ENCODE data around the gene CPA4.
"Not testable (repeated sequence)": the region's sequence is repeated elsewhere in the genome, so short reads cannot be mapped to it uniquely, and the experiment has no call there.

Gene CPA4

GRCh38 chr7:130292682-130293257 lies at the start of gene CPA4:
Gene CPA4, plus strand, starts transcription at chr7:130293161. Its CDS starts 20 bp downstream, at chr7:130293181.
- DNase-seq: no peak

- not testable (repeated sequence) for DNase-seq
Observed at GRCh38 chr7:130243486-130243885, 49.5 kb upstream of the CPA4 start.

GRCh38 chr7:130246491-130246890 lies 46.5 kb upstream of the CPA4 start:
- DNase-seq: not testable (repeated sequence)

DNA sequence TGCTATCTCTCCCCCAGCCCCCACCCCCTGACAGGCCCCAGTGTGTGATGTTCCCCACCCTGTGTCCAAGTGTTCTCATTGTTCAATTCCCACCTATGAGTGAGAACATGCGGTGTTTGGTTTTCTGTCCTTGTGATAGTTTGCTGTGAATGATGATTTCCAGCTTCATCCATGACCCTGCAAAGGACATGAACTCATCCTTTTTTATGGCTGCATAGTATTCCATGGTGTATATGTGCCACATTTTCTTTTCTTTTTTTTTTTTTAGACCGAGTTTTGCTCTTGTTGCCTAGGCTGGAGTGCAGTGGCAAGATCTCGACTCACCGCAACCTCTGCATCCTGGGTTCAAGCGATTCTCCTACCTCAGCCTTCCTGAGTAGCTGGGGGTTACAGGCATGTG lies 44.1 kb upstream of the CPA4 start:
- DNase-seq: not testable (repeated sequence)

DNA sequence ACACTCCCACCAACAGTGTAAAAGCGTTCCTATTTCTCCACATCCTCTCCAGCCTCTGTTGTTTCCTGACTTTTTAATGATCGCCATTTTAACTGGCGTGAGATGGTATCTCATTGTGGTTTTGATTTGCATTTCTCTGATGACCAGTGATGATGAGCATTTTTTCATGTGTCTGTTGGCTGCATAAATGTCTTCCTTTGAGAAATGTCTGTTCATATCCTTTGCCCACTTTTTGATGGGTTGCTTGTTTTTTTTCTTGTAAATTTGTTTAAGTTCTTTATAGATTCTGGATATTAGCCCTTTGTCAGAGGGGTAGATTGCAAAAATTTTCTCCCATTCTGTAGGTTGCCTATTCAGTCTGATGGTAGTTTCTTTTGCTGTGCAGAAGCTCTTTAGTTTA lies 43.3 kb upstream of the CPA4 start:
- not testable (repeated sequence) for DNase-seq

GRCh38 chr7:130254555-130254954 lies 38.4 kb upstream of the CPA4 start:
- DNase-seq: no peak

DNA sequence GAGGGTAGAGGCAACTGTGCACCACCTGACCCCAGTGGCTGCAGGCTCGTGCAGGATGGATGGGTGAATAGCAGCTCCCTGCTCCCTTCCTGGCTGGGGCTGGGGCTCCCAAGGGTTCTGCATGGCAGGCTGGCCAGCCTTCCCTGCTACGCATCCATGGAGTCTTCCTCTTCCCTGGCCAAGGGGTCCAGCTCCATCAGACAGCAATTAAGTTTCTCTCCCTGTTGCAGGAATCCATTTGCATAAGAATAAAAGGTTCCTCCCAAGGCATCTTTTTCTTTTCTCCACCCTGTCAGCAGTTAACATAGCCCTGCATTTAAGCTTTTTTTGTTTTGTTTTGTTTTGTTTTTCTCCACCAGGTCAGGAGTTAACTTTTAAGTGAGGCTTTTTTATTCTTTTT lies 36.3 kb upstream of the CPA4 start:
- DNase-seq: no peak

DNA sequence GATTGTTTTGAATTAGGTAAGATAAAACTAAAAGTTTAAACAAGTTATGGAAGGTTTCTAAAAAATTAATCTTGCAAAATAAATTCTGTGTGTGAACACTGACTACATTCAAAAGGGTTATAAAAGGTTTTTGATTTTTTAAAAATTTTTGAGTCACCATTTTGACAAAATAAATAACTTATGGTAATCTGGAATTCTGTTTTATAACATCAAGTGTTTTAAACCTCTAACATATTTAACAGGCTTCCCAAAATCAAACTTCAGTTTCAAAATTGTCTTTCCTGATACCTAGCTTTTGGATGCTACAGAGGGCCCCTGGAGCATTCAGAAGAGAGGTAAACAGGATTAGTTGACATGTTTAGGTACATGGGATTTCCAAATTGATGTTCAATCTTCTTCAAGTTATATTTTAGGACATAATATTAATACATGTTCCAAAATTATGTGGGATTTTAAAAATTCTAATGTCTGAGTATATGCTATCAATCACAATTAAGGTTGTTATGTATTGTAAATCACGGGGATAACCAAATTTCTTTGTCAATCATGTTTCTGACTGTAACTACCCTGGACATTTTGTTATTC lies 34.4 kb upstream of the CPA4 start:
- DNase-seq: no peak

GRCh38 chr7:130262448-130262847 lies 30.5 kb upstream of the CPA4 start:
- DNase-seq: no peak

- DNase-seq: no peak
Observed at GRCh38 chr7:130263130-130263529, 29.8 kb upstream of the CPA4 start.

- no peak for DNase-seq
Observed at GRCh38 chr7:130266258-130266960, 26.6 kb upstream of the CPA4 start, which contains the start of gene CPA2. Gene CPA2, plus strand, starts transcription at chr7:130266863. Its CDS starts 19 bp downstream, at chr7:130266882.

DNA sequence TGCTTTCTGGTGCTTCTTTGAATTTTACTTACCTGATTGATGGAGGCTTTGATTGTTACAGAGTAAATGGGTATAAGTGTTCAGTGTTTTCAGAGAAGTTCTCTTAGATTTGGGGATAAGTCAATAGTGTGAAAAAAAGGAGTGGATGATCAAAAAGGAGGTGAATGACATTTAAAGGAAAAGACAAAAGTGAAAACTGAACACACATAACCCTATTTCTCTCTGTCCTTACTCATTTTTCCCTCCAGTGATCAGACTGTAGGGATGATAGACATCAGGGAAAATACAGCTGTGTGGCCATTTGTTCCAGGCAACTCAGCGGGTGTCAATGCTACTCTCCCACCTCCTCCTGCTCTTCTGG lies 26.0 kb upstream of the CPA4 start:
- no peak for DNase-seq

DNA sequence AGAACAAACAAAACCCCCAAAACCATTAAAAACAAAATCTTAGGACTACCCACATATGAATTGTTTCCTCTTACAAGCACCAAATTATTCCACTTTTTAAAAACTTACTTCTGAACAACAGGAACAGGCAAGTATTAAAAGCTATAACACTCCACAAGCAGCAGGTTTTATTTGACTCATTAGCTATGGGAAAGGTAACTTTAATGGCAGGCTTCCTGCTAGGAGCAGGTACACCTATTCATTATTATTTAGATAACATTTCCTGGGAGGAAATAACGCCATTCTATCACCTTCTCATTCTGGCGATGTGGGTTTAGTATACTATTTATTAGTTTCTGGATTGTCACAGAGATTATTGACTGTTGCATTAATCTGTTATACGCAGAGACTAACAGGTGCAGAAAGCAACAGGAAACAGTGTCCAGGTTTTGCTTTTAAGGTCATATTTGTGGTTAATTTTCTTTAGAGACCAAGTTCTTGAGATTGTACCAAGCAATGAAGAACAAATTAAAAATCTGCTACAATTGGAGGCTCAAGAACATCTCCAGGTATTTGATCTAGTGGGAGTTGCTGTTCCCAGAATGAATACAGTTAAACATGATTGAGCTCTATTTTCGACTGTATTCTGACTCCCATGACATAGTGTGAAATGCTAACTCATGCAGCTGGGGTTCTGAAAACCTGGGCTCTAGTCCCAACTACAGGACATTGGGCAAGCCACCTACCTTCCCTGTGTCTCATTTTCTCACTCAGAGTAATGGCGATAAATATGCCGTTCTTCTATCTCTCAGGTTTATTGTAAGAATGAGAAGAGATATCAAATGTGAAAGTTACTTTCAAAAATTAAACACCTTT lies 24.3 kb upstream of the CPA4 start:
- no peak for DNase-seq

GRCh38 chr7:130269318-130269694 lies 23.7 kb upstream of the CPA4 start:
- DNase-seq: no peak

GRCh38 chr7:130270947-130271800 lies 21.8 kb upstream of the CPA4 start:
- no peak for DNase-seq

- DNase-seq: no peak
Observed at GRCh38 chr7:130272381-130273080, 20.4 kb upstream of the CPA4 start.

GRCh38 chr7:130273081-130273932 lies 19.7 kb upstream of the CPA4 start:
- no peak for DNase-seq

GRCh38 chr7:130273933-130274255 lies 19.1 kb upstream of the CPA4 start:
- DNase-seq: no peak

GRCh38 chr7:130274296-130274695 lies 18.7 kb upstream of the CPA4 start:
- DNase-seq: no peak

DNA sequence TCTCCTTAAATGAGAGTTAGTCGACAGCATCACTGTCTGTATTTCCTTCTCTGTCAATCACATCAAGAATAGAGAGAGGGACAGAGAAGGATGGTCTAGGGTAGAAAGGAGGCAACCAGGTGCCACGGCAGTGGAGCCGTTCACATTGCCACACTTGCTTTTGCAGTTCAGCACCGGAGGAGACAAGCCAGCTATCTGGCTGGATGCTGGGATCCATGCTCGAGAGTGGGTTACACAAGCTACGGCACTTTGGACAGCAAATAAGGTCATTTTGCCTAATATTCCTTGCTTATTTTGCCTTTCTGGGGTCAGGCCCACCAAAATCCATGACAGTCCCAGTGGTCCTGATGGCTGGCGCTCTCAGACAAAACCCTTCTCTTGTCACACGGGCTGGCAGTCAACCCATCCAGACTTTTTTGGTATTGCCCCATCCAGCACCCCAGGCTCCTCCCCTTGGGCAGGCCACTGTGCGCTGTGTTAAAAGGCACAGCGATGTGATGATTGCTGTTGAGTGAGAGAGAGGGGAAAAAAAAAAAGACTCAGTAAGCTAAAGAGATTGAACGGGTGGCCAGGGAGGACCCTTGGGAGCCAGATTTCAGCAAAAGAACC lies 17.9 kb upstream of the CPA4 start:
- no peak for DNase-seq

Measured in activated CD4-positive, alpha-beta T cell treated with anti-CD3 and anti-CD28 coated beads, Interleukin-2, amount 50 U/mL, for 1 hour (primary cell).